ELF-1 (cell line): Measurements from ENCODE around the gene ADIPOQ.
"Not testable (repeated sequence)": the region's sequence is repeated elsewhere in the genome, so short reads cannot be mapped to it uniquely, and the experiment has no call there.

Experiments used
- DNase-seq: peaks from one replicate; pipeline ENCODE4 v3.0.0-alpha.2; 2016; ENCODE audit warnings: low read depth, low spot score

Gene ADIPOQ

DNA sequence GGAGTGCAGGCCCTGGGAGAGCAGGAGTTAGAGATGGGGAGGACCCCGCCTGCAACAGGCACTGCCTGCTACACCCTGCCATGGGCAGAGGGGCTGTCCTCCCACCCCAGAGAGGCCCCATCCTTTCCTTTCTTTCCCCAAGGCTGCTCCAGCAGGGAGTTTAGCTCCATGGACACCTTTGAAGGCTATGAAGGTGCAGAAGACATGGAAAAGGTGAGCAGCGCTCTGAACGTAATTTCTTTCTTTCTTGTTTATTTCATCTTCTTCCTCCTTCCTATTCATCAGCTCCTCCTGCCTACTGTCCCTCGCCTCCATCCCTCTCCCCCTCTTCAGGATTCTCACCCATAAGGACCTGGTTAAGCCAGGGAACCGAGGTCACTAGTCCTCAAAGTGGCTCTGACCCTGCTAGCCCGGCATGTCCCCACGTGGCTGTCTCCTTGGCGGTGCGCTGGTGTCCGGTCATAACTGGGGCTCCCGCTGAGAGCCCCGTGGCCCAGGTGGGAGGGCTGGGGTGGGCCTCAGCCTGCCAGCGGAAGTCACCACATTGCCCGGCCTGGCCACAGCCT lies 16.0 kb upstream of the ADIPOQ start:
- DNase-seq: no peak

DNA sequence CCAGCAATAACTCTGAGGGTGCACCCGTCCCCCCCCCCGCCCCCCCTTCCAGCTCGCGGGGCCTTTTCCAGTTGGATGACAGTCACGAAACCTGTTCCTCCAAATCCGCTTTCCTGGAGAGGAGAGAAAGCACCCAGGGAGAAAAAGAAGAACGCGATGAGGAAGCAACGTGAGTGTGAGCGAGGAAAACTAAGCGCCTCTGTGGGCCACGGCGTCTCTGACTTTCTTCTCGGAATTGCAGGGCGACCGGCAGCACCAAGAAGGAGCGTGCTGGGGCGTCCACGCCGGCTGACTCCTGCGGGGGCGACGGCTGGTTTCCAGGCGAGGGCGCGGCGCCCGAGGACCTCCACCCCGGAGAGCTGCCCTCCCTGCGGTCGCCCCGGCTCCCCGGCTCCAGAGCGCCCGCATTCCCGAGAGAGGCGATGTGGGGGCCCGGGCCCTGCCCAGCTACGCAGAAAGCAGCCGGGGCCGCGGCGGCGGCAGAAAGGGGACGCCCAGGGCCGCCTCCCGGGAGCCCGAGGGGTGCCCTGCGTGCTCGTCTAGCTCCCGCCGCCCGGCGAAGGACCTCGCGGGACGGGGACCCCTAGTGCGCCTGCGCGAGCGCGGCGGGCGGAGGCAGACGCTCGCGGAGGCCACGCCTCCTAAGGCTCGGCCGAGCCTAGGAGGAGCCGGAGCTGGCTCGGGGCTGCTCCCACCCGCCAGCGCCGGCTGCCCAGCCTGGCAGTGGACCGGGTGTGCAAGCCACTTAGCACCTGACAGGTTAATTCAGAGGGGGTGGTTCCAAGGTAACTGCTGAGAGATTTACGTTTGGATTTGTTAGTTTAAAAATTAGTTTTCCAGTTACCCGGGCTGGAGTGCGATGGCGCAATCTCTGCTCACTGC lies 15.3 kb upstream of the ADIPOQ start:
- peak; percentile 89 for DNase-seq

DNA sequence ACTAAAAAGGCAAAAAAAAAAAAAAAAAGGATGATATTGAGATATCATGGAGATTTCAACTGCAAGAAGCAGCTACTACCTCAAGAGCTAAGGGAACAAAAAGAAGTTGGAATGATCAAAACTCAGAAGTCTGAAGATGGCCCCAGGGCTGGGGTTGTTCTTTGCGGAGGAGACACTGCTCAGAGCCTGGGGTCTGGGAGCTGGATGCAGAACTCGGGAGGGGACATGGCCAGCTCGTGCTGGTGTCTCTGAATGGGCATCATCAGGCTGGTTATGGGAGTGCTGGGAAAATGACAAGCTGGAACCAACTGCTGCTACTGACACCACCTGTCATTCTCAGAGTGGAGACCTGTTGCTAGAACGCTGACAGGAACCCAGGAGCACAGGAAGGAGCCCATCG lies 14.2 kb upstream of the ADIPOQ start:
- DNase-seq: peak; percentile 47

DNA sequence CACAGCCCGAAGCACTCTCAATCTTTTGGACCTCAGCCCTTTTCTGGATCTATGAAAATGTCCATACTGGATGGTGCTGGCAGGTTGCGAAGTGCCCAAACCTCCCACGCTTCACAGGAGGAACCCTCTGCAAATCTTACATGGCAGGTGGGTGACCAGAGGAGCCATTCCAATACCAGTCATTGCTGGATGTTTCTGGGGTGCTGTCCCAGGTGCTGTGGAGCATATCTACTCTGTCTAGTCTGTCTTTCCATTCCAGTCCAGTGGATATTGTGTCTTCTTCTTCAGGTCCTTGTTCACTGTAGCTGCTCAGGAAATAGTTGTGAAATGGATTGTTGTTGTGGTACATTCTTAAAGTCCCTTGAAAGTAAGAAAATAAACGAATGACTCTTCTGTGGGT lies 10.7 kb upstream of the ADIPOQ start:
- DNase-seq: no peak

DNA sequence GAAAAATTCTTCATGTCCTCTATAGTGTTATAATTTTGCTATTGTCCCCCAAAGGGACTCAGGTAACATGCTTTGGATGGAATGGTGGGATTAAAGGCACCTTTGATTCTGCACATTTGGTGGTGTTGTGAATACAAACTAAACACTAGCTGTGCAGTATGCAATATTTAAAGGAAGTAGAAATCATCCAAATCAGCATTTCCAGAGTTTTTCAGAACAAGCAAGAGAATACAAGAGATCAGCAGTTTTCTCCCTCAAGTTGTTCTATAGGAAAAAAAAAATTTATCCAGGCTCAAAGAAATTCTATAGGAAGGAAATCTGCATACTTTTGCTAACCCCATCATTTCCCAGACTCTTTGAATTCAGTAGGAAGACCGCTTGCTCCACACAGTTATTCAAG lies 10.2 kb upstream of the ADIPOQ start:
- DNase-seq: no peak

DNA sequence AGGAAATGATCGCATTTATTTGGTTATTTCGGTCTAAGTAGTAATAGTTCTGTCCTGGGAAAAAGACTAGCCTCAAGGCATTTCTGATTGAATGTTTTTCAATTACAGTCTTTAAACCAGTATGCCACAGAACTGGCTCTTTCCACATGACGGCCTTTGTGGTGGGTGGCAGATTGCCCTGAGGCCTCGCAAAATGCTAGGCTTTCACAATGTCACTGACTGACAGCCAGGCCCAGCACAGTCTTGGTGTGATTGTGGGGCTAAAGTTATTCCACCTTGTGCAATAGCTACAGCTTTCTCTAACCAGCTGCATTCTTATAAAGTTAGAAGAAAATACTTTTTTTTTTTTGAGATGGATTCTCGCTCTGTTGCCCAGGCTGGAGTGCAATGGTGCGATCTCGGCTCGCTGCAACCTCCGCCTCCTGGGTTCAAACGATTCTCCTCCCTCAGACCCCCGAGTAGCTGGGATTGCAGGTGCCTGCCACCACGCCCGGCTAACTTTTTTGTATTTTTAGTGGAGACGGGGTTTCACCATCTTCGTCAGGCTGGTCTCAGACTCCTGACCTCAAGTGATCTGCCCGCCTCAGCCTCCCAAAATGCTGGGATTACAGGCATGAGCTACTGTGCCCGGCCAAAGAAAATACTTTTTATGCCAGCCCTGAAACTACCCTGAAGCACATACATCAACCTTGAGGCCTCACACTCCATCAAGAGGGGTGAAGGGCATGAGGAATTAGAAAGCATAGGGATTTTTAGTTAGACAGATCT lies 2.5 kb upstream of the ADIPOQ start:
- DNase-seq: peak; percentile 78

DNA sequence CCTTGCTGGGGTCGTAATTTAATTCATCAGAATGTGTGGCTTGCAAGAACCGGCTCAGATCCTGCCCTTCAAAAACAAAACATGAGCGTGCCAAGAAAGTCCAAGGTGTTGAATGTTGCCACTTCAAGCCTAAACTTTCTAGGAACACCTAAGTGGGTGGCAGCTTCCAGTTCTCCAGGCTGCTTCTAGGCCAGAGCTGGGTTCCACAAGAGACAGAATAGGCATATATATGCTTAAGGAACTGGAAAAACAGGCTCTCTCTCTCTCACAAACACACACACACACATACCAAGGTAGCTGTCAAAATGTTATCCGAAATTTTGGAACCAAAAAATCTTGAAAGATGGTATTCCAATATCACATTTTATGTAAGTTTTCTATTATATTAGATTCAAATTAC lies 890 bp upstream of the ADIPOQ start:
- DNase-seq: no peak

DNA sequence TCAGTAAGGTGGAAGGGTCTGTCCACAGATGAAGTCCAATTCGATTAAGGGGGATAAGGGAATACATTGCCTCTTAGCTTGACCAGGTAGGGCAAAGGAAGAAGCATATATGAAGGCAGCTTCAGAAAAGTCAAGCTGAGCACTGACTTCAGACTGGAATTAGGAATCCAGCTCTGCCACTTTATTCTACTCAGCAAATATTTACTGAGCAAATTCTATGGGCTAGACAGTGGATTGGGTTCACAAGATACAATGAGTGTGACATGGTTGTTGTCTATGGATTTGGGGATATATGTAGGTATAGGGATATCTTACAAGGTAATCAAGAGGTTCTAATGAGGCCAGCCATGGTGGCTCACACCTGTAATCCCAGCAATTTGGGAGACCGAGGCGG lies 526 bp downstream of the ADIPOQ start:
- no peak for DNase-seq

DNA sequence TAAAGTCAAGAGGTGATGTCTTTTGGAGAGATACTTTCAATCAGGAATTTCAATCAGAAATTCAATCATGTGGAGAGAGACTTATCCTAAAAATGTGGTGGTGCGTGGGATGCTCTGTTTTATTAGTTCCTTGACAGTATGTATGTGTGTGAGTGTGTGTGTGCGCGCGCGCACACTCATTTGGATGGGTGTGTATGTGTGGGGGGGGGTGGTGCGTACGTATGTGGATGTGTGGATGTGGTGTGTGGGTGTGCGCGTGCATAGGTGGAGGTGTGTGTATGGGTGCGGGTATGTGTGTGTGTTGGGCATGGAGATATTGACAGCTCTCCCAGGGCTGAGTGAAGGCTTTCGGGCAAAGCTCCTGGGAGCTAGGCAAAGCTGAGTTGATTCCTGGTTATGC lies 2.4 kb downstream of the ADIPOQ start:
- DNase-seq: no peak

DNA sequence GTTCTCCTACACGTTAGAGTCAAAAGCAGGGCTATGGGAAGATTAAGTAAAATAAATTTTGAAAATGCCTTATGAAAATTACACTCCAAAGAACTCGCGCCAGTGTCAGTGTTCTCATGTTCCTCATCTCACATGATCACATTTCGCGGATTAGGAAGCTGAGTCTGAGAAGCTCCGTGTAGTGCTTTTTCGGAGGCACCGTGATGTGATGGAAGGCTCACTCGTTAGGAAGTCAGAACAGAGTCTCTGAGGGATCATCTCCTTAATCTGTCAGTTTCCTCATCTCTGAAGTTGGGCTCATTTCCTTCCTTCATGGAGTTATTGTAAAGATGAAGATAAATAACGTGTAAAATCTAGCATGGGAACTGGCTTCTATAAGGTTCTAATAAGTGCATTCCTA lies 3.2 kb downstream of the ADIPOQ start:
- no peak for DNase-seq

DNA sequence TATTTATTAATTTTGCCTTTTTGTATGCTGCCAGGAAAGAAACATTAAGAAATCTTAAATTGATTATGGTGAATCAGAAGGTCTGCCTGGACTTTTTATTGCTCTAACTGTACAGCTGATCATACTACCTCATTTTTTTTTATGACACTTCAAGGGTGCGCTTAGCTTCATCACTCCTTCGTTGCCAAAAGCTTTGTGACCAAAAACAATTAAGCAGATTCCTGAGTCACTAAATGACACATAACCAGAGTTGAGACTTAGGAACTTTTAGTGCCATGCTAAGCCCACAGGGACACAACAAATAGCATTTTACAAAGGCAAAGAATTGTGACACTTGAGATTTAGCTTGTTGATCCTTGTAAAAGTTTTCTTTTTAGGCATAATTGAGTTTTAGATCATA lies 4.9 kb downstream of the ADIPOQ start:
- DNase-seq: no peak

DNA sequence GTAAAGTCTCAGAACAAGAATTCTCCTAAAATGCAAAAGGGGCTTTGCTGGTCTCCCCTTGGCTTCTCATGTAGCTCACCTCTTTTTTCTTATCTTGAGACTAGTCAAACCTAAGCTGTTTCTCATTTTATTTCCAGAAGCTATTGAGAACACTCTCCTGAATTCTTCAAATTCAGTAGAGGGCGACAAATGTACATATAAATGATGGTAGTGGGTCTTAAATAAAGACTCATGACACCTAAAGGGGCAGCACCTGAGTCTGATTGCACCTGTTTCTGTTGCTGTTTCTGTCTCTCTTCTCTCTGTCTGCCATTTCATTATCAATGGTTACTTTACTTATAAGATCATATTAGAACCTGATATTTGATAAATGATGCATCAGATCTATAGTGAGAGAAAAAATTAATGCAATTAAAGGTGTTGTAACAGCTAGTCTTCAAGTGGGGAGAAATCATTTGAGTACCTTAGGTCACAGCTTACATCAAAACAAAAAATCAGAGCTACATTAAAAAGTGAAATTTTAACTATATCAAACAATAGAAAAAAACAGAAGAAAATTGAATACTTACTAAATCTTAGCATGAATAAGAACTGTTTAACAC lies 7.0 kb downstream of the ADIPOQ start:
- no peak for DNase-seq

DNA sequence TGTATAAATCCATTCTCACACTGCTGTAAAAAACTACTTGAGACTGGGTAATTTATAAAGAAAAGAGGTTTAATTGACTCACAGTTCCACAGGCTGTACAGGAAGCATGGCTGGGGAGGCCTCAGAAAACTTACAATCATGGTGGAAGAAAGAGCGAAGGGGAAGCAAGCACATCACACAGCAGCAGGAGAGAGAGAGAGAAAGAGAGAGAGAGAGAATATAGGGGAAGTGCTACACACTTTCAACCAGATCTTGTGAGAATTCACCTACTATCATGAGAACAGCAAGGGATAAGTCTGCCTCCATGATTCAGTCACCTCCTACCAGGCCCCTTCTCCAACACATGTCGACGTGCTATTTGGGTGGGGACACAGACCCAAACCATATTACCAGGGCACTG lies 9.3 kb downstream of the ADIPOQ start:
- DNase-seq: not testable (repeated sequence)

DNA sequence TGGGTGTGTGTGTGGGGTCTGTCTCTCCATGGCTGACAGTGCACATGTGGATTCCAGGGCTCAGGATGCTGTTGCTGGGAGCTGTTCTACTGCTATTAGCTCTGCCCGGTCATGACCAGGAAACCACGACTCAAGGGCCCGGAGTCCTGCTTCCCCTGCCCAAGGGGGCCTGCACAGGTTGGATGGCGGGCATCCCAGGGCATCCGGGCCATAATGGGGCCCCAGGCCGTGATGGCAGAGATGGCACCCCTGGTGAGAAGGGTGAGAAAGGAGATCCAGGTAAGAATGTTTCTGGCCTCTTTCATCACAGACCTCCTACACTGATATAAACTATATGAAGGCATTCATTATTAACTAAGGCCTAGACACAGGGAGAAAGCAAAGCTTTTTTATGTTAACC lies 10.5 kb downstream of the ADIPOQ start:
- no peak for DNase-seq

DNA sequence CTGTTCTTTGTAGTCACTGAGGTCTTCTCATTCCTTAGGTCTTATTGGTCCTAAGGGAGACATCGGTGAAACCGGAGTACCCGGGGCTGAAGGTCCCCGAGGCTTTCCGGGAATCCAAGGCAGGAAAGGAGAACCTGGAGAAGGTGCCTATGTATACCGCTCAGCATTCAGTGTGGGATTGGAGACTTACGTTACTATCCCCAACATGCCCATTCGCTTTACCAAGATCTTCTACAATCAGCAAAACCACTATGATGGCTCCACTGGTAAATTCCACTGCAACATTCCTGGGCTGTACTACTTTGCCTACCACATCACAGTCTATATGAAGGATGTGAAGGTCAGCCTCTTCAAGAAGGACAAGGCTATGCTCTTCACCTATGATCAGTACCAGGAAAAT lies 11.6 kb downstream of the ADIPOQ start:
- no peak for DNase-seq

DNA sequence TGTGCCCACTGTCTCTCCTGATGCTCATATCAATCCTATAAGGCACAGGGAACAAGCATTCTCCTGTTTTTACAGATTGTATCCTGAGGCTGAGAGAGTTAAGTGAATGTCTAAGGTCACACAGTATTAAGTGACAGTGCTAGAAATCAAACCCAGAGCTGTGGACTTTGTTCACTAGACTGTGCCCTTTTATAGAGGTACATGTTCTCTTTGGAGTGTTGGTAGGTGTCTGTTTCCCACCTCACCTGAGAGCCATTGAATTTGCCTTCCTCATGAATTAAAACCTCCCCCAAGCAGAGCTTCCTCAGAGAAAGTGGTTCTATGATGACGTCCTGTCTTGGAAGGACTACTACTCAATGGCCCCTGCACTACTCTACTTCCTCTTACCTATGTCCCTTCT lies 12.4 kb downstream of the ADIPOQ start:
- no peak for DNase-seq

DNA sequence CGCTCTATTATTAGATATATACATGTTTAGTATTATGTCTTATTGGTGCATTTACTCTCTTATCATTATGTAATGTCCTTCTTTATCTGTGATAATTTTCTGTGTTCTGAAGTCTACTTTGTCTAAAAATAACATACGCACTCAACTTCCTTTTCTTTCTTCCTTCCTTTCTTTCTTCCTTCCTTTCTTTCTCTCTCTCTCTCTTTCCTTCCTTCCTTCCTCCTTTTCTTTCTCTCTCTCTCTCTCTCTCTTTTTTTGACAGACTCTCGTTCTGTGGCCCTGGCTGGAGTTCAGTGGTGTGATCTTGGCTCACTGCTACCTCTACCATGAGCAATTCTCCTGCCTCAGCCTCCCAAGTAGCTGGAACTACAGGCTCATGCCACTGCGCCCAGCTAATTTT lies 15.2 kb downstream of the ADIPOQ start:
- DNase-seq: no peak

DNA sequence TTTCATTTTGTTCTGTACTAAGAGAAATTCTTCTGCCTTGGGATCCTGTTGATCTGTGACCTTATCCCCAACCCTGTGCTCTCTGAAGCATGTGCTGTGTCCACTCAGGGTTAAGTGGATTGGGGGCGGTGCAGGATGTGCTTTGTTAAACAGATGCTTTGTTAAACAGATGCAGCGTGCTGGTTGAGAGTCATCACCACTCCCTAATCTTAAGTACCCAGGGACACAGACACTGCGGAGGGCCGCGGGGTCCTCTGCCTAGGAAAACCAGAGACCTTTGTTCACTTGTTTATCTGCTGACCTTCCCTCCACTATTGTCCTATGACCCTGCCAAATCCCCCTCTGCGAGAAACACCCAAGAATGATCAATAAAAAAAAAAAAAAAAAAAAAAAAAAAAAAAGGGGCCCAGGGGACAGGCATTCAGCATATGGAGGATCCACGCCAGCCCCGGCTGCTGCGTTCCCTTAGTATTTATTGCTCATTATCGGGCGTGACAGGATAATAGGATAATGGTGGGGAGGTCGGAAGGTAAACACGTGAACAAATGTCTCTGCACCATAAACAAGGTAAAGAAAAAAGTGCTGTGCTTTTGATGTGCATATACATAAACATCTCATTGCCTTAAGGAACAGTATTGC lies 22.8 kb downstream of the ADIPOQ start:
- not testable (repeated sequence) for DNase-seq

DNA sequence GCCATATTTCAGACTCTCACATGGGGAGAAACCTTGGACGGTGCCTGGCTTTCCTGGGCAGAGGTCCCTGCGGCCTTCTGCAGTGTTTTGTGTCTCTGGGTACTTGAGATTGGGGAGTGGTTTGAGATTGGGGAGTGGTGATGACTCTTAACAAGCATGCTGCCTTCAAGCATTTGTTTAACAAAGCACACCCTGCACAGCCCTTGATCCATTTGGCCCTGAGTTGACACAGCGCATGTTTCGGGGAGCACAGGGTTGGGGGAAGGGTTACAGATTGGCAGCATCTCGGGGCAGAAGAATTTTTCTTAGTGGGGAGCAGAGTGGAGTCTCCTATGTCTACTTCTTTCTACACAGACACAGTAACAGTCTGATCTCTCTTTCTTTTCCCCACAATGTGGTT lies 23.6 kb downstream of the ADIPOQ start:
- not testable (repeated sequence) for DNase-seq

DNA sequence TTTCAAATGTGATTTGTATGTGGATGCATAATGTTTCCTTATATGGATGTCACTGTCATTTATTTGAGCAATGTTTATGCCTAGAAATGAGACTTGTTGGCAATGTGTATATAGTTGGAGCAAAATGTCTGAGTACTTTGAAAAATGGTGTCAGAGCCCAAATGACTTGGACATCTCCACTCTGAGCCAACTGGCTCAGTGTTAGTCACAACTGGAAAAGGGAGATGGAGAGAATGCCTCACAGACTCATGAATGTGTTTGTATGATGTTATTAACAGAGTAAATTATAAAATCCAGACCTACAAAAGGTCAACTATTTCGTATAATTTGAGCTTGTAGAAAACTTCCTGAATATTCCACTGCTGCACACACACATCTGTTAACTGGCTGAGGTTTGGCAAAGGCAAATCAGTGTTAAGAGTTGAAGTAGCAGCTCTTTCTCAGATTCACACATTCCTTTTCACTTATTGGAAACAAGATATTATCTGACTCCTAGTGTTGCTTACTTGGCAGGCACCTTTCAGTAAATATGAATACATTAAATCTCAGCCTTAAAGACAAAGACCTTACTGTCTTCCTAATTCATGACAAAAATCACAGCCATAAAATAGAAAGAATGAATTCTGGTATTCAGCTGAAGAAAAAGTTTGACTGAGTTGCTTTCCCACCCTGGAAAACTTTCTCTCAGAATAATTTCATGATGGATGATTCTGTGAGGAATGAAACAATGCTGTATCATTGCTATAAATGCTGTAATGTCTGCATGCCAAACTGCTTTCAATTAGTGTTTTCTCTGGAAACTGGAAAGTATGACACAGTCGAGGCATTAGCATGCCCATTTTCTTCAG lies 27.0 kb downstream of the ADIPOQ start:
- no peak for DNase-seq
